HepG2 (cell line): Measurements from ENCODE around the gene ELP1. TPM values are rescaled to one million over a fixed set of nuclear protein-coding genes. Genes with fewer than 3 reads are reported as not detected.

Experiments used
- ATAC-seq: fragments of 200-7000 bp; cut with Tn5 transposase; 3 replicates; pipeline ENCODE4 v1.9.1; 2020; ENCODE audit warnings: mild to moderate bottlenecking, moderate library complexity
- BruUV-seq: library from RNA; stranded (reverse); fragments of 400-500 nt; replicated peaks from 2 replicates; lab custom pipeline; 2021; lab: Mats Ljungman, UMichigan
- CTCF ChIA-PET: fragments of 300-600 bp; formaldehyde crosslinking; extraction: SDS; loops from one replicate; lab custom pipeline; 2021; ENCODE audit warnings: low total read pairs, inconsistent platforms, low intra/inter-chr PET ratio; lab: Yijun Ruan, JAX
- POLR2A ChIA-PET: fragments of 350-600 bp; sonication (Branson Sonifier 250); formaldehyde crosslinking; loops from one replicate; lab custom pipeline; 2020; ENCODE audit warnings: antibody characterized with exemption, inconsistent platforms; lab: Yijun Ruan, JAX
- DNase-seq: peaks from one replicate; pipeline ENCODE4 v3.0.0-alpha.2; 2015; ENCODE audit warnings: low spot score
- FAIRE-seq: peaks from 3 replicates; lab custom pipeline; 2011; peaks lifted over from hg19 to GRCh38; lab: Jason Lieb, UNC
- H2AFZ ChIP-seq: one replicate; pipeline ENCODE4 v1.6.1; 2011; ENCODE audit warnings: low read length, inconsistent platforms
- H3K27ac ChIP-seq: fragments of 300-600 bp; 3 replicates; pipeline ENCODE4 v1.8.0; 2011; ENCODE audit warnings: mixed run types, mild to moderate bottlenecking, mixed read lengths, low read length, inconsistent platforms; ENCODE audit not compliant: insufficient read depth; ENCODE audit errors: extremely low read length
- H3K27me3 ChIP-seq, 2 experiments: fragments of 200-600 bp in 1 of 2; 2 replicates in 1 of 2; 3 replicates in 1 of 2; pipeline versions ENCODE4 v1.6.0 to v1.8.0; 2011; ENCODE audit warnings: low read length in 2 of 2, mild to moderate bottlenecking in 2 of 2, moderate library complexity in 2 of 2, inconsistent platforms in 1 of 2; ENCODE audit not compliant: insufficient read depth in 2 of 2, control insufficient read depth in 1 of 2
- H3K36me3 ChIP-seq, 2 experiments: fragments of 200-600 bp in 1 of 2; replicated peaks in 1 of 2; 2 replicates in 1 of 2; 3 replicates in 1 of 2; pipeline versions ENCODE4 v1.5.1 to v1.8.0; 2011; ENCODE audit warnings: low read length in 2 of 2, inconsistent platforms in 1 of 2; ENCODE audit not compliant: insufficient read depth in 2 of 2, control insufficient read depth in 1 of 2
- H3K4me1 ChIP-seq: 2 replicates; pipeline ENCODE4 v1.5.1; 2012; ENCODE audit warnings: low read length, inconsistent platforms; ENCODE audit not compliant: insufficient read depth
- H3K4me2 ChIP-seq: 2 replicates; pipeline ENCODE4 v1.6.0; 2011; ENCODE audit warnings: low read depth, low read length, inconsistent platforms
- H3K4me3 ChIP-seq, 3 experiments: fragments of 200-600 bp in 1 of 3; sonication (generic), shearing (Covaris generic) in 1 of 3; replicated peaks in 1 of 3; 2 replicates each; pipeline ENCODE4 v1.5.1; 2011 to 2016; ENCODE audit warnings: low read length in 3 of 3, inconsistent platforms in 2 of 3, low read depth in 2 of 3, mild to moderate bottlenecking in 2 of 3, control low read depth in 1 of 3, mixed read lengths in 1 of 3; ENCODE audit not compliant: insufficient read depth in 1 of 3
- H3K79me2 ChIP-seq: one replicate; pipeline ENCODE4 v1.6.1; 2011; ENCODE audit warnings: low read length, inconsistent platforms; ENCODE audit not compliant: insufficient read depth
- H3K9ac ChIP-seq: 2 replicates; pipeline ENCODE4 v1.6.0; 2011; ENCODE audit warnings: mild to moderate bottlenecking, low read depth, low read length, inconsistent platforms; ENCODE audit not compliant: insufficient read depth
- H3K9me3 ChIP-seq: 2 replicates; pipeline ENCODE4 v1.5.1; 2012; ENCODE audit warnings: mild to moderate bottlenecking, low read length
- H4K20me1 ChIP-seq: 2 replicates; pipeline ENCODE4 v1.6.0; 2011; ENCODE audit warnings: inconsistent platforms, mild to moderate bottlenecking, low read length, moderate library complexity; ENCODE audit not compliant: insufficient read depth
- GLI4 ChIP-seq: sonication (generic); formaldehyde crosslinking; IDR thresholded peaks from 2 replicates; pipeline ENCODE4 v1.5.1; 2020; ENCODE audit warnings: missing genetic modification reagents, mild to moderate bottlenecking, moderate library complexity, borderline replicate concordance
- HDAC6 ChIP-seq: fragments of 200-600 bp; sonication (generic); IDR thresholded peaks from 2 replicates; pipeline ENCODE4 v1.7.0; 2017; ENCODE audit warnings: mild to moderate bottlenecking, antibody characterized with exemption, low read length, low read depth
- IKZF4 ChIP-seq: sonication (generic); formaldehyde crosslinking; IDR thresholded peaks from 2 replicates; pipeline ENCODE4 v1.5.1; 2020; ENCODE audit warnings: borderline replicate concordance, mild to moderate bottlenecking, low read depth, missing genetic modification reagents; ENCODE audit errors: not compliant biosample characterization
- MYNN ChIP-seq: sonication (generic); formaldehyde crosslinking; IDR thresholded peaks from 2 replicates; pipeline ENCODE4 v1.4.0; 2020; ENCODE audit warnings: mild to moderate bottlenecking, low read depth, missing genetic modification reagents
- NFATC3 ChIP-seq: sonication (generic); formaldehyde crosslinking; IDR thresholded peaks from 2 replicates; pipeline ENCODE4 v1.5.1; 2020; ENCODE audit warnings: mild to moderate bottlenecking, missing genetic modification reagents
- NR2F2 ChIP-seq: IDR thresholded peaks from 2 replicates; pipeline ENCODE4 v1.6.1; 2012; ENCODE audit warnings: low read depth, inconsistent platforms, borderline replicate concordance
- THYN1 ChIP-seq: sonication (generic); formaldehyde crosslinking; IDR thresholded peaks from 2 replicates; pipeline ENCODE4 v1.8.1; 2023; ENCODE audit warnings: low read depth, mild to moderate bottlenecking, moderate library complexity, missing genetic modification reagents, borderline replicate concordance
- ZNF713 ChIP-seq: sonication (generic); formaldehyde crosslinking; IDR thresholded peaks from 2 replicates; pipeline ENCODE4 v1.4.0; 2020; ENCODE audit warnings: mild to moderate bottlenecking, missing genetic modification reagents
- WGBS: methylation state at CpG from one replicate; pipeline ENCODE4 v1.1.6; 2017; ENCODE audit warnings: low lambda C conversion rate; 5-methylcytosine and 5-hydroxymethylcytosine counted together
- in situ Hi-C: cut with HindIII; loops from 2 replicates; pipeline ENCODE4 v1.10.0; 2017; ENCODE audit warnings: low pct_unique_long_range_greater_than_20kb; ENCODE audit not compliant: extremely low pct_ligation_motif_present
- intact Hi-C: fragments of 100-400 bp; cut with micrococcal nuclease; formaldehyde crosslinking; loops from one replicate; pipeline ENCODE4 v1.10.0; 2022; ENCODE audit not compliant: unreplicated experiment
- polyA plus RNA-seq, 8 experiments: library from polyadenylated mRNA; depleted of rRNA in 3 of 8; stranded (reverse) in 7 of 8; unstranded in 1 of 8; fragments of >200 nt; fragmentation: Illumina TruSeq in 4 of 8; extraction: Trizol in 4 of 8; gene quantifications; 2 replicates each; pipeline versions ENCODE4 v1.2.1 to v1.2.3, GENCODE V29; 2011 to 2016; ENCODE audit warnings: low read depth in 4 of 8, missing spikeins in 1 of 8, mixed read lengths in 1 of 8; ENCODE audit not compliant: insufficient read depth in 1 of 8
- total RNA-seq, 5 experiments: library from RNA; depleted of rRNA; stranded (reverse); fragments of >200 nt; fragmentation: Illumina TruSeq; extraction: Trizol; gene quantifications; 2 replicates each; pipeline ENCODE4 v1.2.3, GENCODE V29; 2016; ENCODE audit warnings: low read depth in 1 of 5
- TF ChIP-seq, protein P1 (sequence below): sonication (generic); formaldehyde crosslinking; IDR thresholded peaks from 2 replicates; pipeline ENCODE4 v1.8.1; 2023; ENCODE audit warnings: missing genetic modification reagents, inconsistent platforms, borderline replicate concordance
- TF ChIP-seq, protein P2 (sequence below): sonication (generic); formaldehyde crosslinking; conservative IDR thresholded peaks from 2 replicates; pipeline ENCODE4 v1.4.0; 2020; ENCODE audit warnings: missing genetic modification reagents
- TF ChIP-seq, protein P3 (sequence below): IDR thresholded peaks from 2 replicates; pipeline ENCODE4 v1.6.1; 2016; ENCODE audit warnings: low read depth

The ELP1 gene
- total and polyA plus RNA-seq, 2 of the 13 experiments (the other 11 are each of a cell fraction or from before 2014, with no cell fraction given), result 157 to 275 TPM

DNA sequence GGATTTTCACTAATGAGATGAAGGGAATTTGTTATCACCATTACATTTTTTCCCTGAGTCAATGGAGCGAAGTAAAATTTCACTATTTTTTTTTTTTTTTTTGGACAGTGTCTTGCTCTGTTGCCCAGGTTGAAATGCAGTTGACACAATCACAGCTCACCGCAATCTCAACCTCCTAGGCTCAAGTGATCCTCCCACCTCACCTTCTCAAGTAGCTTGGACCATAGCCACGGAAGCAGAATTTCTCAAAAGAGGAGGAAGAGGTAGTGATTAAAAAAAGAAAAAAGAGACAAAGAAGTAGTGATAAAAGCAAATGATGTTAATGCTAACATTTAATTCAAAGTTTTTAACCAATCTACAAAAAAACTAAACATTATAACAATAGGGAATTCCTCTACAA is 29.8 kb downstream of the ELP1 start:
- DNase-seq, result no peak
- no peak for FAIRE-seq
- Histone ChIP-seq H3K4me2 (no peak overlapping the region), H3K9me3 (no peaks in the 10 kb centered on the region), H3K27me3 (no peaks in the 10 kb centered on the region), H3K36me3 (peaks cover 22 to 87% of the 10 kb centered on the region in 2 experiments), H3K9ac (no peak overlapping the region), H2AFZ (no peak overlapping the region), H3K4me3 (no peak overlapping the region), H3K79me2 (no peaks in the 10 kb centered on the region), H3K4me1 (peaks cover 26% of the 10 kb centered on the region), H3K27ac (no peak overlapping the region), H4K20me1 (no peaks in the 10 kb centered on the region)
- intact Hi-C loops, result no loop called here
- TF ChIP-seq, protein P1, sequence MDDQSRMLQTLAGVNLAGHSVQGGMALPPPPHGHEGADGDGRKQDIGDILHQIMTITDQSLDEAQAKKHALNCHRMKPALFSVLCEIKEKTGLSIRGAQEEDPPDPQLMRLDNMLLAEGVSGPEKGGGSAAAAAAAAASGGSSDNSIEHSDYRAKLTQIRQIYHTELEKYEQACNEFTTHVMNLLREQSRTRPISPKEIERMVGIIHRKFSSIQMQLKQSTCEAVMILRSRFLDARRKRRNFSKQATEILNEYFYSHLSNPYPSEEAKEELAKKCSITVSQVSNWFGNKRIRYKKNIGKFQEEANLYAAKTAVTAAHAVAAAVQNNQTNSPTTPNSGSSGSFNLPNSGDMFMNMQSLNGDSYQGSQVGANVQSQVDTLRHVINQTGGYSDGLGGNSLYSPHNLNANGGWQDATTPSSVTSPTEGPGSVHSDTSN, result no peak
- TF ChIP-seq IKZF4 (CRISPR knock-in tag) (no peak), NFATC3 (CRISPR knock-in tag) (no peak), ZNF713 (CRISPR knock-in tag) (no peak), NR2F2 (no peak), THYN1 (CRISPR knock-in tag) (no peak), GLI4 (CRISPR knock-in tag) (no peak), HDAC6 (no peak), MYNN (no peak)
- TF ChIP-seq, protein P2, sequence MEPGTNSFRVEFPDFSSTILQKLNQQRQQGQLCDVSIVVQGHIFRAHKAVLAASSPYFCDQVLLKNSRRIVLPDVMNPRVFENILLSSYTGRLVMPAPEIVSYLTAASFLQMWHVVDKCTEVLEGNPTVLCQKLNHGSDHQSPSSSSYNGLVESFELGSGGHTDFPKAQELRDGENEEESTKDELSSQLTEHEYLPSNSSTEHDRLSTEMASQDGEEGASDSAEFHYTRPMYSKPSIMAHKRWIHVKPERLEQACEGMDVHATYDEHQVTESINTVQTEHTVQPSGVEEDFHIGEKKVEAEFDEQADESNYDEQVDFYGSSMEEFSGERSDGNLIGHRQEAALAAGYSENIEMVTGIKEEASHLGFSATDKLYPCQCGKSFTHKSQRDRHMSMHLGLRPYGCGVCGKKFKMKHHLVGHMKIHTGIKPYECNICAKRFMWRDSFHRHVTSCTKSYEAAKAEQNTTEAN (CRISPR knock-in tag), result no peak
- TF ChIP-seq, protein P3, sequence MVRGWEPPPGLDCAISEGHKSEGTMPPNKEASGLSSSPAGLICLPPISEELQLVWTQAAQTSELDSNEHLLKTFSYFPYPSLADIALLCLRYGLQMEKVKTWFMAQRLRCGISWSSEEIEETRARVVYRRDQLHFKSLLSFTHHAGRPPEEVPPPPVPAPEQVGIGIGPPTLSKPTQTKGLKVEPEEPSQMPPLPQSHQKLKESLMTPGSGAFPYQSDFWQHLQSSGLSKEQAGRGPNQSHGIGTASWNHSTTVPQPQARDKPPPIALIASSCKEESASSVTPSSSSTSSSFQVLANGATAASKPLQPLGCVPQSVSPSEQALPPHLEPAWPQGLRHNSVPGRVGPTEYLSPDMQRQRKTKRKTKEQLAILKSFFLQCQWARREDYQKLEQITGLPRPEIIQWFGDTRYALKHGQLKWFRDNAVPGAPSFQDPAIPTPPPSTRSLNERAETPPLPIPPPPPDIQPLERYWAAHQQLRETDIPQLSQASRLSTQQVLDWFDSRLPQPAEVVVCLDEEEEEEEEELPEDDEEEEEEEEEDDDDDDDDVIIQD (CRISPR knock-in tag), result no peak
- no TSS peak for BruUV-seq
- ChIA-PET CTCF (no interaction called here), POLR2A (no interaction called here)
- in situ Hi-C loops, result no loop called here
- ATAC-seq, result no peak
- WGBS, result 98% methylated on average over 3 of the region's 3 CpGs
